ES-I3 (cell line): Measurements from ENCODE around the gene OR6C76.
"Not testable (repeated sequence)": the region's sequence is repeated elsewhere in the genome, so short reads cannot be mapped to it uniquely, and the experiment has no call there.

Experiments
- H3K36me3 ChIP-seq: 2 replicates; pipeline ENCODE4 v1.6.1; 2013; ENCODE audit warnings: mild to moderate bottlenecking, low read length, control low read depth, moderate library complexity; ENCODE audit not compliant: insufficient read depth
- H3K4me1 ChIP-seq: 2 replicates; pipeline ENCODE4 v1.6.1; 2013; ENCODE audit warnings: mild to moderate bottlenecking, control low read depth, low read length; ENCODE audit not compliant: insufficient read depth
- H3K9ac ChIP-seq: 2 replicates; pipeline ENCODE4 v1.6.1; 2013; ENCODE audit warnings: low read depth, mild to moderate bottlenecking, low read length, moderate library complexity
- H3K9me3 ChIP-seq: 2 replicates; pipeline ENCODE4 v1.6.1; 2013; ENCODE audit warnings: mild to moderate bottlenecking, low read length, moderate library complexity; ENCODE audit not compliant: control insufficient read depth, insufficient read depth

Gene OR6C76

GRCh38 chr12:55425954-55426353, at the start of gene OR6C76:
Gene OR6C76, plus strand, starts transcription at chr12:55426254. Its CDS starts 0 bp downstream, at chr12:55426254.
- no peaks in the 10 kb centered on the region for H3K36me3 ChIP-seq

GRCh38 chr12:55385891-55386290, 40.2 kb upstream of the OR6C76 start:
- Histone ChIP-seq H3K36me3 (no peaks in the 10 kb centered on the region), H3K4me1 (peaks cover 9% of the 10 kb centered on the region; the same call in 1 of the 2 replicates), H3K9ac (no peak overlapping the region), H3K9me3 (no peaks in the 10 kb centered on the region)

More at GRCh38 chr12:55425954-55426353, at the start of gene OR6C76:
- H3K9me3 ChIP-seq: no peaks in the 10 kb centered on the region
- no peaks in the 10 kb centered on the region; the same call in 1 of the 2 replicates for H3K4me1 ChIP-seq
- no peak within 1 kb of the TSS for H3K9ac ChIP-seq

- H3K9me3 ChIP-seq: no peaks in the 10 kb centered on the region
- H3K9ac ChIP-seq: no peak overlapping the region
- H3K36me3 ChIP-seq: no peaks in the 10 kb centered on the region
- no peaks in the 10 kb centered on the region for H3K4me1 ChIP-seq
Measured at GRCh38 chr12:55392032-55392795, 33.8 kb upstream of the OR6C76 start.

- Histone ChIP-seq H3K4me1 (no peaks in the 10 kb centered on the region), H3K9ac (no peak overlapping the region), H3K9me3 (no peaks in the 10 kb centered on the region), H3K36me3 (no peaks in the 10 kb centered on the region)
Measured at GRCh38 chr12:55396326-55396725, 29.7 kb upstream of the OR6C76 start.

- H3K4me1 ChIP-seq: no peaks in the 10 kb centered on the region
- H3K9me3 ChIP-seq: no peaks in the 10 kb centered on the region
- no peaks in the 10 kb centered on the region for H3K36me3 ChIP-seq
- no peak within 1 kb of the TSS for H3K9ac ChIP-seq
Measured at GRCh38 chr12:55400229-55400628, 25.8 kb upstream of the OR6C76 start, which contains the start of gene OR6C65. Gene OR6C65, plus strand, starts transcription at chr12:55400529. Its CDS starts 0 bp downstream, at chr12:55400529.

- no peaks in the 10 kb centered on the region for H3K4me1 ChIP-seq
- no peak overlapping the region for H3K9ac ChIP-seq
Measured at GRCh38 chr12:55407866-55408265, 18.2 kb upstream of the OR6C76 start.

GRCh38 chr12:55409133-55409532, 16.9 kb upstream of the OR6C76 start:
- not testable (repeated sequence) for H3K36me3 ChIP-seq

More at GRCh38 chr12:55407866-55408265, 18.2 kb upstream of the OR6C76 start:
- Histone ChIP-seq H3K36me3 (no peaks in the 10 kb centered on the region), H3K9me3 (no peaks in the 10 kb centered on the region)

GRCh38 chr12:55412138-55412537, 13.9 kb upstream of the OR6C76 start:
- not testable (repeated sequence) for H3K9me3 ChIP-seq, H3K36me3 ChIP-seq, H3K4me1 ChIP-seq, H3K9ac ChIP-seq

More at GRCh38 chr12:55409133-55409532, 16.9 kb upstream of the OR6C76 start:
- not testable (repeated sequence) for H3K9me3 ChIP-seq, H3K9ac ChIP-seq, H3K4me1 ChIP-seq

GRCh38 chr12:55413498-55414388, 12.3 kb upstream of the OR6C76 start:
- not testable (repeated sequence) for H3K4me1 ChIP-seq, H3K36me3 ChIP-seq, H3K9ac ChIP-seq, H3K9me3 ChIP-seq

- not testable (repeated sequence) for H3K9ac ChIP-seq, H3K4me1 ChIP-seq, H3K9me3 ChIP-seq, H3K36me3 ChIP-seq
Measured at GRCh38 chr12:55414396-55414823, 11.6 kb upstream of the OR6C76 start.

- not testable (repeated sequence) for H3K9me3 ChIP-seq, H3K36me3 ChIP-seq, H3K4me1 ChIP-seq
- peak overlapping the region; percentile 4; the same call in 1 of the 2 replicates for H3K9ac ChIP-seq
Measured at GRCh38 chr12:55414889-55415288, 11.2 kb upstream of the OR6C76 start.

GRCh38 chr12:55416961-55417360, 9.1 kb upstream of the OR6C76 start:
- Histone ChIP-seq H3K36me3 (no peaks in the 10 kb centered on the region), H3K9me3 (no peaks in the 10 kb centered on the region), H3K4me1 (no peaks in the 10 kb centered on the region), H3K9ac (no peak overlapping the region)

- H3K9me3 ChIP-seq: no peaks in the 10 kb centered on the region
- H3K4me1 ChIP-seq: no peaks in the 10 kb centered on the region
- H3K9ac ChIP-seq: no peak overlapping the region
- no peaks in the 10 kb centered on the region for H3K36me3 ChIP-seq
Measured at GRCh38 chr12:55420307-55420962, 5.6 kb upstream of the OR6C76 start.
